ENCODE data around the gene HIBADH.

GRCh38 chr7:27581119-27581518, 81.6 kb downstream of the HIBADH start:
- TF ChIP-seq CTCF (IDR thresholded peaks at IDR 0.05): no peak
- TF ChIP-seq POLR2A (IDR thresholded peaks at IDR 0.05): no peak

All from thyroid gland (tissue), 4 donors.